Body of pancreas (tissue), 4 donors: Measurements from ENCODE around the gene BIRC2. TPM values are rescaled to one million over a fixed set of nuclear protein-coding genes. Genes with fewer than 3 reads are reported as not detected.

ENCODE experiments used
- ATAC-seq: fragments of 150-250 bp; one replicate; pipeline ENCODE4 v1.9.1; 2016
- DNase-seq, 4 donors: peaks; one replicate each; pipeline ENCODE4 v3.0.0-alpha.2; 2019
- H3K27ac ChIP-seq, 4 donors: fragments of 200-600 bp; sonication (generic); 1 replicate in 3 of 4; 2 replicates in 1 of 4; pipeline versions ENCODE4 v1.5.1 to v1.6.1; 2016 to 2019; ENCODE audit warnings: mild to moderate bottlenecking in 1 of 4, mixed read lengths in 1 of 4, moderate library complexity in 1 of 4
- H3K27me3 ChIP-seq, 2 donors: fragments of 200-600 bp; sonication (generic); one replicate each; pipeline ENCODE4 v1.6.0; 2016; ENCODE audit warnings: mild to moderate bottlenecking in 1 of 2
- H3K36me3 ChIP-seq, 2 donors: fragments of 200-600 bp; sonication (generic); replicated peaks in 1 of 2; 2 replicates each; pipeline ENCODE4 v1.5.1; 2016; ENCODE audit warnings: low read depth in 2 of 2; ENCODE audit not compliant: insufficient read depth in 1 of 2
- H3K4me1 ChIP-seq: fragments of 200-600 bp; sonication (generic); one replicate; pipeline ENCODE4 v1.6.0; 2016
- H3K4me3 ChIP-seq, 2 donors: fragments of 200-600 bp; sonication (generic); 1 replicate in 1 of 2; 2 replicates in 1 of 2; pipeline ENCODE4 v1.5.1; 2016 to 2019
- H3K9me3 ChIP-seq, 3 donors: fragments of 200-600 bp; sonication (generic); 1 replicate in 2 of 3; 2 replicates in 1 of 3; pipeline ENCODE4 v1.5.1; 2016
- CTCF ChIP-seq, 7 experiments: fragments of 450-650 bp in 4 of 7; fragments of 200-600 bp in 3 of 7; sonication (generic) in 3 of 7; IDR thresholded peaks; one replicate each; pipeline ENCODE4 v1.5.1; 2016 to 2019; ENCODE audit warnings: antibody characterized with exemption in 7 of 7
- POLR2A ChIP-seq, 3 donors: fragments of 450-650 bp; IDR thresholded peaks; one replicate each; pipeline ENCODE4 v1.6.1; 2016; ENCODE audit warnings: antibody characterized with exemption in 3 of 3, mild to moderate bottlenecking in 2 of 3
- WGBS, 2 donors: methylation state at CpG; one replicate each; pipeline ENCODE4 v1.1.5; 2017; 5-methylcytosine and 5-hydroxymethylcytosine counted together
- intact Hi-C: fragments of 100-400 bp; cut with DNase I; formaldehyde crosslinking; loops from one replicate; pipeline ENCODE4 v1.15.1; 2023
- total RNA-seq, 2 donors: library from RNA; depleted of rRNA; stranded (reverse); fragments of >200 nt; gene quantifications; one replicate each; pipeline ENCODE4 v1.1.0, GENCODE V29; 2016

BIRC2 gene
- total RNA-seq, 2 donors from 2014 or later, result 46.5 to 53.2 TPM

- no peak overlapping the region for H3K27ac ChIP-seq
- WGBS, 2 donors, result 85 to 93% methylated on average over 2 to 5 of the region's 5 CpGs
- no peak for DNase-seq
- TF ChIP-seq CTCF (IDR thresholded peaks at IDR 0.05) (no peak), POLR2A (IDR thresholded peaks at IDR 0.05) (no peak)
- intact Hi-C loops, result no loop called here
- no peak overlapping the region for H3K4me3 ChIP-seq
- ATAC-seq, result no peak
- H3K9me3 ChIP-seq, result no peaks in the 10 kb centered on the region
- peaks cover 19 to 21% of the 10 kb centered on the region in 2 donors for H3K36me3 ChIP-seq
- no peaks in the 10 kb centered on the region for H3K27me3 ChIP-seq
- H3K4me1 ChIP-seq, result peaks cover 11% of the 10 kb centered on the region
Observed at GRCh38 chr11:102361086-102362031, 14.3 kb downstream of the BIRC2 start.

DNA sequence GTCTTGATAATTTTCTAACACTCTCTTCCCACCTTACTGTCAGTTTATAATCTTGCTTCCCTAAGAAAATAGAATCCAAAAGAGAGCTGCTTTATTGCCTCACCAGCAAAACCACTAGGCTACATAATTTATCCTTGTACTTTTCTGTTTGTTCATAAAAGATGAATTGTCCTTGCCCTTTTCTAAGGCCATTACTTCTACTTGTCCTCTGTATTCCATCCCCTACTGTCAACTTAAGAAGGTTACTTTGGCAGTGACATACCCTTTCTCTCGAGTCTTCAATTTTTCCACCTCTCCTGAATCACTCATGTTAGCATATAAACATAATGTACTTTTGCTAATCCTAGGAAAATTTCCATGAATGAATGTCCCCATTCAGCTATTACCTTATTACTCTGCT, 18.0 kb downstream of the BIRC2 start:
- 86 to 88% methylated on average over 1 of the region's 1 CpG for WGBS, 2 donors
- Histone ChIP-seq H3K36me3 (peaks cover 13 to 17% of the 10 kb centered on the region in 2 donors), H3K27me3 (no peaks in the 10 kb centered on the region), H3K4me1 (peaks cover 8% of the 10 kb centered on the region), H3K4me3 (no peak overlapping the region), H3K9me3 (no peaks in the 10 kb centered on the region), H3K27ac (no peak overlapping the region)
- ATAC-seq (no peak), DNase-seq (no peak)
- TF ChIP-seq CTCF (IDR thresholded peaks at IDR 0.05), result no peak
- no peak for TF ChIP-seq POLR2A (IDR thresholded peaks at IDR 0.05)
- intact Hi-C loops, result no loop called here

- Histone ChIP-seq H3K4me1 (peaks cover 8% of the 10 kb centered on the region), H3K27me3 (no peaks in the 10 kb centered on the region), H3K36me3 (peaks cover 5 to 15% of the 10 kb centered on the region in 2 donors), H3K27ac (peak overlapping the region in 1 of 4 donors; percentile 56), H3K9me3 (no peaks in the 10 kb centered on the region), H3K4me3 (no peak overlapping the region)
- intact Hi-C loops, result no loop called here
- TF ChIP-seq POLR2A (IDR thresholded peaks at IDR 0.05) (no peak), CTCF (IDR thresholded peaks at IDR 0.05) (peak in 4 of 7 experiments; percentile 23 to 36 (median 24))
- WGBS, 2 donors, result 19 to 28% methylated on average over 6 of the region's 6 CpGs
- peak; percentile 33 for ATAC-seq
- DNase-seq, result no peak
Observed at GRCh38 chr11:102367364-102367763, 20.4 kb downstream of the BIRC2 start.

GRCh38 chr11:102368472-102368871, 21.5 kb downstream of the BIRC2 start:
- H3K4me1 ChIP-seq, result peaks cover 8% of the 10 kb centered on the region
- H3K27ac ChIP-seq, result no peak overlapping the region
- WGBS, 2 donors, result 91 to 94% methylated on average over 3 of the region's 3 CpGs
- peaks cover 5 to 15% of the 10 kb centered on the region in 2 donors for H3K36me3 ChIP-seq
- DNase-seq, result no peak
- H3K9me3 ChIP-seq, result no peaks in the 10 kb centered on the region
- no peak for ATAC-seq
- no peak overlapping the region for H3K4me3 ChIP-seq
- TF ChIP-seq POLR2A (IDR thresholded peaks at IDR 0.05) (no peak), CTCF (IDR thresholded peaks at IDR 0.05) (no peak)
- H3K27me3 ChIP-seq, result no peaks in the 10 kb centered on the region
- intact Hi-C loops, result no loop called here
